H9 (cell line): ENCODE measurements around the gene TMEM60. TPM values are rescaled to one million over a fixed set of nuclear protein-coding genes. Genes with fewer than 3 reads are reported as not detected.

Source experiments
- DNase-seq: peaks from one replicate; pipeline ENCODE4 v3.0.0-alpha.2; 2017
- H2AFZ ChIP-seq: one replicate; pipeline ENCODE4 v1.6.1; 2013; ENCODE audit warnings: mild to moderate bottlenecking, low read length, control low read depth, moderate library complexity
- H2AK5ac ChIP-seq: 2 replicates; pipeline ENCODE4 v1.6.1; 2013; ENCODE audit warnings: low read length, control low read depth, mixed read lengths; ENCODE audit not compliant: insufficient read length
- H2BK120ac ChIP-seq: one replicate; pipeline ENCODE4 v1.6.1; 2013; ENCODE audit warnings: low read depth, mild to moderate bottlenecking, low read length, control low read depth, inconsistent platforms; ENCODE audit not compliant: poor library complexity, severe bottlenecking
- H2BK12ac ChIP-seq: 2 replicates; pipeline ENCODE4 v1.6.1; 2013; ENCODE audit warnings: low read length, control low read depth, mixed read lengths, low read depth; ENCODE audit not compliant: insufficient read length
- H2BK15ac ChIP-seq: 2 replicates; pipeline ENCODE4 v1.6.1; 2013; ENCODE audit warnings: low read depth, low read length, control low read depth
- H2BK20ac ChIP-seq: one replicate; pipeline ENCODE4 v1.6.1; 2013; ENCODE audit warnings: low read depth, mild to moderate bottlenecking, low read length, control low read depth, inconsistent platforms; ENCODE audit not compliant: poor library complexity, severe bottlenecking
- H2BK5ac ChIP-seq: 2 replicates; pipeline ENCODE4 v1.6.1; 2013; ENCODE audit warnings: low read length, control low read depth, mixed read lengths; ENCODE audit not compliant: insufficient read length
- H3K14ac ChIP-seq: 2 replicates; pipeline ENCODE4 v1.6.1; 2013; ENCODE audit warnings: low read length, control low read depth; ENCODE audit not compliant: insufficient read depth
- H3K18ac ChIP-seq: 2 replicates; pipeline ENCODE4 v1.6.1; 2013; ENCODE audit warnings: low read depth, mild to moderate bottlenecking, mixed read lengths, low read length, control low read depth; ENCODE audit not compliant: insufficient read length
- H3K23ac ChIP-seq: 2 replicates; pipeline ENCODE4 v1.6.1; 2013; ENCODE audit warnings: low read length, control low read depth, mixed read lengths, low read depth; ENCODE audit not compliant: insufficient read length
- H3K23me2 ChIP-seq: 2 replicates; pipeline ENCODE4 v1.6.1; 2013; ENCODE audit warnings: low read depth, mild to moderate bottlenecking, mixed read lengths, low read length, control low read depth; ENCODE audit not compliant: insufficient read length, poor library complexity, severe bottlenecking
- H3K27ac ChIP-seq: 2 replicates; pipeline ENCODE4 v1.5.1; 2013; ENCODE audit warnings: low read length, control low read depth, mixed read lengths, low read depth; ENCODE audit not compliant: insufficient read length
- H3K27me3 ChIP-seq: 2 replicates; pipeline ENCODE4 v1.6.1; 2013; ENCODE audit warnings: low read length, control low read depth, inconsistent platforms; ENCODE audit not compliant: insufficient read depth
- H3K4ac ChIP-seq: 2 replicates; pipeline ENCODE4 v1.6.1; 2013; ENCODE audit warnings: low read depth, mild to moderate bottlenecking, control low read depth, inconsistent platforms, low read length, moderate library complexity
- H3K4me1 ChIP-seq: 2 replicates; pipeline ENCODE4 v1.6.1; 2013; ENCODE audit warnings: low read length, control low read depth, inconsistent platforms; ENCODE audit not compliant: insufficient read depth
- H3K4me2 ChIP-seq: 2 replicates; pipeline ENCODE4 v1.6.1; 2013; ENCODE audit warnings: low read length, control low read depth, mixed read lengths; ENCODE audit not compliant: insufficient read length, insufficient read depth
- H3K56ac ChIP-seq: 2 replicates; pipeline ENCODE4 v1.6.1; 2013; ENCODE audit warnings: low read depth, mild to moderate bottlenecking, mixed read lengths, low read length, control low read depth; ENCODE audit not compliant: insufficient read length
- H3K79me1 ChIP-seq: 2 replicates; pipeline ENCODE4 v1.6.1; 2013; ENCODE audit warnings: low read depth, mild to moderate bottlenecking, moderate library complexity, low read length, control low read depth, inconsistent platforms; ENCODE audit not compliant: insufficient read depth, poor library complexity, severe bottlenecking
- H3K79me2 ChIP-seq: 2 replicates; pipeline ENCODE4 v1.6.1; 2013; ENCODE audit warnings: low read length, control low read depth, inconsistent platforms; ENCODE audit not compliant: insufficient read depth
- H3K9ac ChIP-seq: 2 replicates; pipeline ENCODE4 v1.6.1; 2013; ENCODE audit warnings: low read length, control low read depth, mixed read lengths; ENCODE audit not compliant: insufficient read length; ENCODE audit errors: extremely low read depth
- H3K9me3 ChIP-seq: one replicate; pipeline ENCODE4 v1.6.1; 2013; ENCODE audit warnings: low read depth, low read length, inconsistent platforms; ENCODE audit not compliant: control insufficient read depth
- H3T11ph ChIP-seq: one replicate; pipeline ENCODE4 v1.6.1; 2013; ENCODE audit warnings: mild to moderate bottlenecking, low read length, control low read depth, inconsistent platforms
- H4K20me1 ChIP-seq: one replicate; pipeline ENCODE4 v1.6.1; 2013; ENCODE audit not compliant: control insufficient read depth, insufficient read length, insufficient read depth
- H4K5ac ChIP-seq: 2 replicates; pipeline ENCODE4 v1.6.1; 2013; ENCODE audit warnings: low read depth, mild to moderate bottlenecking, mixed read lengths, low read length, control low read depth; ENCODE audit not compliant: insufficient read length
- H4K8ac ChIP-seq: replicated peaks from 2 replicates; pipeline ENCODE4 v1.6.1; 2013; ENCODE audit warnings: low read length, control low read depth, mixed read lengths, low read depth; ENCODE audit not compliant: insufficient read length
- H4K91ac ChIP-seq: 2 replicates; pipeline ENCODE4 v1.6.1; 2013; ENCODE audit warnings: low read depth, mild to moderate bottlenecking, moderate library complexity, mixed read lengths, low read length, control low read depth; ENCODE audit not compliant: insufficient read length
- H3K27ac Mint-ChIP-seq, 3 experiments: 2 replicates in 2 of 3; 3 replicates in 1 of 3; pipeline ENCODE4 v1.8.0; 2020 to 2021; ENCODE audit warnings: mixed read lengths in 3 of 3, mild to moderate bottlenecking in 1 of 3, moderate library complexity in 1 of 3
- H3K27me3 Mint-ChIP-seq: 2 replicates; pipeline ENCODE4 v1.8.0; 2021; ENCODE audit warnings: low read depth, mild to moderate bottlenecking, moderate library complexity, mixed read lengths
- H3K36me3 Mint-ChIP-seq, 3 experiments: 2 replicates in 2 of 3; 3 replicates in 1 of 3; pipeline ENCODE4 v1.8.0; 2020 to 2021; ENCODE audit warnings: low read depth in 3 of 3, mixed read lengths in 3 of 3; ENCODE audit not compliant: insufficient read depth in 1 of 3
- H3K4me1 Mint-ChIP-seq, 2 experiments: 2 replicates each; pipeline ENCODE4 v1.8.0; 2020; ENCODE audit warnings: mixed read lengths in 2 of 2
- H3K4me3 Mint-ChIP-seq, 2 experiments: 2 replicates in 1 of 2; 3 replicates in 1 of 2; pipeline ENCODE4 v1.8.0; 2020 to 2021; ENCODE audit warnings: mild to moderate bottlenecking in 2 of 2, mixed read lengths in 2 of 2, moderate library complexity in 1 of 2
- H3K9me3 Mint-ChIP-seq, 2 experiments: 2 replicates in 1 of 2; 3 replicates in 1 of 2; pipeline ENCODE4 v1.8.0; 2020; ENCODE audit warnings: mild to moderate bottlenecking in 2 of 2, mixed read lengths in 2 of 2, moderate library complexity in 1 of 2
- WGBS: extraction: QIAGEN DNeasy Blood & Tissue Kit; methylation state at CpG from one replicate; pipeline ENCODE4 v1.1.7; 2013; ENCODE audit warnings: missing lambda C conversion rate, low lambda C conversion rate, mixed read lengths; ENCODE audit not compliant: insufficient read length; ENCODE audit errors: extremely low coverage; 5-methylcytosine and 5-hydroxymethylcytosine counted together
- total RNA-seq: library from RNA; stranded (reverse); gene quantifications from 2 replicates; pipeline ENCODE4 v1.2.1, GENCODE V29; 2021
- TF ChIP-seq, protein P1 (sequence below): fragments of 200-600 bp; sonication (generic); conservative IDR thresholded peaks from 3 replicates; pipeline ENCODE4 v1.8.0; 2021; ENCODE audit warnings: antibody characterized with exemption, mild to moderate bottlenecking

TMEM60 gene
- total RNA-seq, 1 experiment from 2014 or later, result 14.3 TPM

GRCh38 chr7:77791336-77791735 lies 6.9 kb downstream of the TMEM60 start:
- Histone ChIP-seq H3K23ac (no peak overlapping the region), H3K9me3 (no peaks in the 10 kb centered on the region), H2AFZ (no peak overlapping the region), H3K79me1 (no peaks in the 10 kb centered on the region), H3K4me1 (no peaks in the 10 kb centered on the region), H2BK15ac (no peak overlapping the region), H2BK20ac (no peak overlapping the region), H3K27ac (no peak overlapping the region), H3T11ph (no peak overlapping the region), H3K18ac (no peak overlapping the region), H3K79me2 (peaks cover 2% of the 10 kb centered on the region; the same call in 1 of the 2 replicates), H3K4me2 (no peak overlapping the region), H4K20me1 (no peaks in the 10 kb centered on the region), H2BK5ac (no peak overlapping the region), H3K9ac (no peak overlapping the region), H2BK120ac (no peak overlapping the region), H2AK5ac (no peak overlapping the region), H3K27me3 (no peaks in the 10 kb centered on the region), H3K14ac (no peak overlapping the region), H2BK12ac (no peak overlapping the region), H3K4ac (no peak overlapping the region), H3K23me2 (no peaks in the 10 kb centered on the region), H4K91ac (no peak overlapping the region), H4K8ac (no peak overlapping the region), H4K5ac (no peak overlapping the region), H3K56ac (no peak overlapping the region)
- TF ChIP-seq, protein P1, sequence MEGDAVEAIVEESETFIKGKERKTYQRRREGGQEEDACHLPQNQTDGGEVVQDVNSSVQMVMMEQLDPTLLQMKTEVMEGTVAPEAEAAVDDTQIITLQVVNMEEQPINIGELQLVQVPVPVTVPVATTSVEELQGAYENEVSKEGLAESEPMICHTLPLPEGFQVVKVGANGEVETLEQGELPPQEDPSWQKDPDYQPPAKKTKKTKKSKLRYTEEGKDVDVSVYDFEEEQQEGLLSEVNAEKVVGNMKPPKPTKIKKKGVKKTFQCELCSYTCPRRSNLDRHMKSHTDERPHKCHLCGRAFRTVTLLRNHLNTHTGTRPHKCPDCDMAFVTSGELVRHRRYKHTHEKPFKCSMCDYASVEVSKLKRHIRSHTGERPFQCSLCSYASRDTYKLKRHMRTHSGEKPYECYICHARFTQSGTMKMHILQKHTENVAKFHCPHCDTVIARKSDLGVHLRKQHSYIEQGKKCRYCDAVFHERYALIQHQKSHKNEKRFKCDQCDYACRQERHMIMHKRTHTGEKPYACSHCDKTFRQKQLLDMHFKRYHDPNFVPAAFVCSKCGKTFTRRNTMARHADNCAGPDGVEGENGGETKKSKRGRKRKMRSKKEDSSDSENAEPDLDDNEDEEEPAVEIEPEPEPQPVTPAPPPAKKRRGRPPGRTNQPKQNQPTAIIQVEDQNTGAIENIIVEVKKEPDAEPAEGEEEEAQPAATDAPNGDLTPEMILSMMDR, result no peak
- Mint-ChIP-seq H3K9me3 (no peaks in the 10 kb centered on the region; a peak in 1 of 5 replicates), H3K4me1 (peaks cover 6 to 11% of the 10 kb centered on the region in 2 experiments), H3K27me3 (no peaks in the 10 kb centered on the region), H3K36me3 (peaks cover 3 to 14% (median 10%) of the 10 kb centered on the region in 3 experiments; a peak in 6 of 7 replicates), H3K4me3 (no peak overlapping the region), H3K27ac (peak overlapping the region in 2 of 3 experiments; percentile 2 to 37; a peak in 2 of 7 replicates)
- no peak for DNase-seq
- no CpG with 5 or more reads among the region's 6 CpGs for WGBS
